ENCODE data around the gene PDGFA.

The PDGFA gene

DNA sequence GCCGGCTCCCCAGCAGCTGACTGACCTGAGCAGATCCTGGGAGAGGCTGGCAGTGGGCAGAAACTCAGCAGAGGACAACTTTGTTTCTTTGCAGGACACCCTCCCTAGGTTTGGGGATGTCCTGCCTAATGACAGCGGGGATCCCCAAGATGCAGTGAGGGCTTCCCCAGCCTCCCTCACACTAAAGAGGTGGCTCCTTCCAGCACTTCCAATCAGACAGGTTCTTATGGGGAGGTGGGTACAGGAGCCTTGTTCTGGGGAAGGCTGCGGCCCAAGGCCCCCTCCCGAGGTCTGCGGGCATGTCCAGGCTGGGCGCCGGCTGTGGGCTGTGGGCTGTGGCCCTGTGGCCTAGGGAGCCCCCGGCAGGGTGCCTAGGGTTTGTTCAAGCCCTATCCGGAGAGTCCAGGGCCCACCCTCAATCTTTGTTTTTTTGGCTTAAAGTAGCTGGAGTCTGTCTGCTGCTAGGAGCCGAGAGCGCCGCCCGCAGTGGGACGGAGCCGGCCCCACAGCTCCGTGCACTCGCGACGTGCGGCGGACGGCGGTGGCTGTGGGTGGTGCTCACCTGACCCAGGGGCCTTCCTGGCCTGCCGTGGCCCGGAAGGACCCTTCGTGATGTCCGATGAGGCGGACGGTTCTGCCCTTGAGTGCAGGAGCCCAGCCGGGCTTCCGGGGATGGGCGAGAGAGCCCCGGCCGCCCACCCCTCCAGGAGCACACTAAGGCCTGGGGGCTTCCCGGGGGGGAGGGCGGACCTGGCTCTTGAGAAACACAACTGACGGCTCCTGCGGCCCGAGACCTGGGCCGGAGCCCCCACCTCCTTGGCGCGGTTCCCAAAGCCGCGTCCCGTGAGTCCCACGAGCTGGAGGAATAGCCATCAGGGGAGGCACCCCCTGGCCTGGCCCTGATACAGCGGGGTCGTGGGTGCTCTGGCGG is 57.2 kb downstream of the PDGFA start:
- DNase-seq (ENCODE audit: extremely low read depth in 1 of 2, low read depth in 1 of 2), result no peak

DNA sequence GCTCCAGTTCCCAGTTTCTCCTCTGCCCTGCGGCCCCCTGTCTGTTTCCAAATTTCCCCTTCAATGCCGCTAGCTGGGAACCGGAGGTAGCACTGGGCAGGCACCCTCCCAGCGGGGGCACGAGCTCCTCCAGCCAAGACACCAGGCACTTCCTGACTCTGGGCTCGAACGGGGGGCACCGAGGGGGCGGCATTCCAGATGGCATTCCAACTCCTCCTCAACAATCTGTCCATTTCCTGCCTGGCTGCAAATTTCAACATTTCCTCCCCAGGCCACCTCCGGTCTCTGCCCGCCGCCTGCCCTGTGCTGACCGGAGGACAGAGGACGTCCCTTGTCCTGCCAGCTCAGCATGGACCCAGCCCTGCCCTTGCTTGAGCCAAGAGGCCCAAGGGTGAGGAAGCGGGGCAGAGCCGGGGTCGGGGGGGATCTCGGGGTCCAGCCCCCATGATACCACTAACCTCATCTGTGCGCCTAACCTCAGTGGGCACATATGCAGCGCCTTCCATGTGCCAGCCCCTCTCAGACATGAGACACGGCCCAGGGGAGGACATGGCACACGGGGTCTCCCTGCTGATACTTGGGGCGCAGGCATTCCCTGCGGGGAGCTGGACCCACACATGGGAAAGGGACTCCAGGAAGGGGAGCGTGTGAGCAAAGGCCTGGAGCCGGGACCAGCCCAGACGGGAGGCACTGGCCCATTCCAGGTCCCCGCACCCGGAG is 58.0 kb downstream of the PDGFA start:
- DNase-seq (ENCODE audit: extremely low read depth in 1 of 2, low read depth in 1 of 2), result no peak

DNA sequence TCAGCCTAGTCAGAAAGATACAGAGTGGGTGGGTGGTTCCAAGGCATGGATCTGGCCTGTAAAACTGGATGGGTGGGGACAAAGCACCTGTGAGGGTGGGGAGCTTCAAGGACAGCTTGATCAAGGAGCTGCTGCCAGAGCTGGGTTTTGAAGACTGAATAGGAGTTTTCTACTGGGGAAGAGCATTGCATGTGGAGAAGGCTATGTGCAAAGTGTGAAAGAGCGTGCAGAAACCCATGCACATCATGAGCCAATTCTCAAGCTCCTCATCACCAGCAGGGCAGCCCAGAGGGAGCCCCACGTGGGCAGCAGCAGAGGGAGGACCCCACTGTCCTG is 58.6 kb downstream of the PDGFA start:
- DNase-seq (ENCODE audit: extremely low read depth in 1 of 2, low read depth in 1 of 2), result no peak

DNA sequence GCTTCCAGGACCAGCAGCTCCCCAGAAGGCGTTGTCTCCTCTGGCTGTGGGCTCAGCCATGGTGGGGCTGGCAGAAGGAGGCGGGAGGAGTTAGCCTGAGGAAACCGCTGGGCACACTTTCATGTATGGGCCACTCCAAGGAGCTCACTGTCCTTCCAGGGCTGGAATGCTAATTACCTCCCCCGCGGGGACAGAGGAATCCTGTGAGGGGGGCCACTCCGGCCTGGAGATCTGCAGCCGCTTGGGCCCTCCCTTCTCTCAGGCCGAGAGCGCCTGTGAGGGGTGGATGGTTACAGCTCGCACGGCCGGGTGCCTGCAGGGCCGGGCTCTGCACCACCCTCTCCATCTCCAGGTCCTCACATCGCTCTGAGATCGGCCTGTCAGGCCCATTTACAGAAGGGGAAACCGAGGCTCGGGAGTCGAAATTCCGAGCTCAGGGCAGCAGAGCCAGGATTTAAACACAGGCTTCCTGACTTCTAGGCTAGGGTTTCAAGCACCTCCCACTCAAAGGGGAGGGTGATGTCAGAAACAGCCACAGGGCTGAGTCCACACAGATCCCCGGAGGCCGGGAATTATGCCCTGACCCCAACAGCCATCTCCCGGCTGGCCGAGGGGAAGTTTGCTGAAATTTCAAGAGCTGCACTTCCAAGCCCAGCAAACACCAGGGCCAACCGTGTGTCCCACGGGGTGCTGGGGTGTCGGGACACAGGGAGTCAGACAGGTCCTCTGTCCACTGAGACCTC is 59.1 kb downstream of the PDGFA start:
- DNase-seq (ENCODE audit: extremely low read depth in 1 of 2, low read depth in 1 of 2), result no peak

DNA sequence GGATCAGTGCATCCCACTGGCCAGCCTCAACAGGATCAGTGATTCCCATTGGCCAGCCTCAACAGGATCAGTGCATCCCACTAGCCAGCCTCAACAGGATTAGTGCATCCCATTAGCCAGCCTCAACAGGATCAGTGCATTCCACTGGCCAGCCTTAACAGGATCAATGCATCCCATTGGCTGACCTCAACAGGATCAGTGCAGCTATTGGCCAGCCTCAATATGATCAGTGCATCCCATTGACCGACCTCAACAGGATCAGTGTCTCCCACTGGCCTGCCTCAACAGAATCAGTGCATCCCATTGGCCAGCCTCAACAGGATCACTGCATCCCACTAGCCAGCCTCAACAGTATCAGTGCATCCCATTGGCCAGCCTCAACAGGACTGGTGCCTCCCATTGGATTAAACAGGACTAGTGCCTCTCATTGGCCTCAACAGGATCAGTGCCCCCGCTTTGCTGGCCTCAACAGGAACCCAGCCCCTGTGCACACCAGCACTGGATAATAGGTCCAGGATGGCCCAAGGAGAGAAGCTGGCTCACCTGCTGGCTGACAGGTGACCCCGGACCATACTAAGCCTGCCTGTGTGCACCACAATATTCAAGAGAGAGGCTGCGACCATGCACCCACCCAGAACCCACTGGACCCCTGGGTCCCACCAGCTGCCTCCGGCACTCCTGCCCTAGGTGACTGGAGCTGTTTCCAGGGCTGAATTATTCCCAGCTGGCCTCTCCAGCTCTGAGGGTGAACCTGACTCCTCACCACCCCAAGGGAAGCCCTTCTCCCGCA is 59.9 kb downstream of the PDGFA start:
- DNase-seq (ENCODE audit: extremely low read depth in 1 of 2, low read depth in 1 of 2), result no peak

DNA sequence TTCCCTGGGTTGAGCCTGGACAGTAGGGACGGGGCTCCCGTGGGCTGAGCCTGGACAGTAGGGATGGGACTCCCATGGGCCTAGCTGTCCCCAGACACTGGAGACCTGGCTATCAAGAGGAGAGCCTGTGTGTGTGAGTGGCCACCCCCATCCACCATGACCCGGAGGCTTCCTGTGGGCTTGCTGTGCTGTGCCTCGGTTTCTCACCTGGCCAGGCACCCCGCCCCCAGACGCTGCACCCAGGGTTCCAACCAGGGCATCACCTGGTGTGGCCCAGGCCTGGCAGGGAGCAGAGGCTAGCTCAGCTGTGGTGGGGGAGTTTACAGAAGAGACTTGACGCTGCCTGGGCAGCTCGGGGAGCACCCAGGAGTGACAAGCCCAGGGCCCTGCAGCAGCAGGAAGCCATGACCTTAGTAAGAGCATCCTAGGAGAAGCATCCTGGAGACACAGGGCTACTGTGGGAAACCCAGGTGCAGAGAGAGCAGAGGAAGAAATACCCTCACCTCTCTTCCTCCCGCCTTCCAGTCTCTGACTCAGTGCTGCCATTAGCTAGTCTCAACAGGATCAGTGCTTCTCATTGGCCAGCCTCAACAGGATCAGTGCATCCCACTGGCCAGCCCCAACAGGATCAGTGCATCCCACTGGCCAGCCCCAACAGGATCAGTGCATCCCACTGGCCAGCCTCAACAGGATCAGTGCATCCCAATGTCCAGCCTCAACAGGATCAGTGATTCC is 61.0 kb downstream of the PDGFA start:
- no peak for DNase-seq (ENCODE audit: extremely low read depth in 1 of 2, low read depth in 1 of 2)

DNA sequence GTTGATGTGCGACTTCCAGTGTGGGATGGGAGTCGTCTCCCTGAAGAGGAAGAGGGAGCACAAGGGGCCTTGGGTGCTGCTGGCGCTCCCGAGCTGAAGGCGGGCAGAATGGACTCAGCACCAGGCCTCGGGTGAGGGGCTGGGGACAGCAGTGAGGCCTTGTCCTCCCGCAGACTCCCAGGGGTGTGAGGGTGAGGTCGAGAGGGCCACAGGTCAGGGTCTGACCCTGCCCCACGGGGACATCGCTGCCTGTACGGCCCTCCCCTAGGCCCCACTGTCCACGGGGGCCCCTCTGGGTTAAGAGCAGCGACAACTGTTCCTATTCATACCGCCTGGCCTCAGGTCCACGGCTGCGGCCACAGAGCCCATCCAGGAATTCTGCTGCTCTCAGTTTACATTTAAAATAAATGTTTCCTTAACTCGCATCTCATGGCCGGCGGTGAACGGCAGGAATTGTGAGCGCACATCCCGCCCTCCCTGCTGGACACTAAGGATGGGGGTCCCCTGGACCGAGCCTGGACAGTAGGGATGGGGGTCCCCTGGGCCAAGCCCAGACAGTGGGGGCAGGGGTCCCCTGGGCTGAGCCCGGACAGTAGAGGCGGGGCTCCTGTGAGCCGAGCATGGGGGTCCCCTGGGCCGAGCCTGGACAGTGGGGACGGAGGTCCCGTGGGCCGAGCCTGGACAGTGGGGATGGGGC is 61.7 kb downstream of the PDGFA start:
- no peak for DNase-seq (ENCODE audit: extremely low read depth in 1 of 2, low read depth in 1 of 2)

DNA sequence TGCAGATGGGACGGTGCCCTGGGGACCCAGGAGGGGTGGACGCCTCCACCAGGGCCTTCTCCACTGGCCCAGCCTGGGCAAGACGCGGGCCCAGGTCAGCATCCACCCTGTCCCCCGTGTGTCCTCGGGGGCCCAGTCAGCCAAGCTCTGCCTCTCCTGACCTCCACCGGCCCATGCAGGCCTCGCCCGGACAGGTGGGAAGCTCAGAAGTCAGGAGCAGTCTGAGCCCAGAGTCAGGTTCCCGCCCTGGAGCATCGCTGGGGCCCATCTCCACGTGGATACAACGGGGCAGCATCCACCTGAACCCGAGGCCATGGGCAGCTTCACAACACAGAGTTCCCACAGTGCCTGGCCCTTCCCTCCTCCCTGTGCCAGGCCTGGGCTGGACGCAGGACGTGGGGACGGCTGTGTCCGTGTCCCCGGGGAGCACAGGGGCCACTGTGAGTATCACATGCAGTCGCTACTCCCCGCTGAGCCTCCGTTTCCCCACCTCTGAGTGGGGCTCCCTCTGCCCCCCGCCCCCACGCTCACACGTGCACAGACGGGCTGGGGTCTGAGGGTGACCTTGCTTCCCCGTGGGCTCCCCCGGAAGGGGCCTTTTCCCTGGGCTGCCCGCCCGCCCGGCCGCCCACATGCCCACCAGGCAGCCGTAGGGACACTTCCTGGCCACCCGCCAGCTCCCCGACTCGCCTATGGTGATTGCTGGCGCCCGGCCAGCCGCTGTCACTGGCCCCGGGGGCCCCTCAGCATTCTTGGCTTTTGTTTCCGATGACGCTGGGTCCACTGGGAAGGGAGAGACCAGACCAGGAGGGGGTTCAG is 64.3 kb downstream of the PDGFA start:
- DNase-seq (ENCODE audit: extremely low read depth in 1 of 2, low read depth in 1 of 2), result no peak

DNA sequence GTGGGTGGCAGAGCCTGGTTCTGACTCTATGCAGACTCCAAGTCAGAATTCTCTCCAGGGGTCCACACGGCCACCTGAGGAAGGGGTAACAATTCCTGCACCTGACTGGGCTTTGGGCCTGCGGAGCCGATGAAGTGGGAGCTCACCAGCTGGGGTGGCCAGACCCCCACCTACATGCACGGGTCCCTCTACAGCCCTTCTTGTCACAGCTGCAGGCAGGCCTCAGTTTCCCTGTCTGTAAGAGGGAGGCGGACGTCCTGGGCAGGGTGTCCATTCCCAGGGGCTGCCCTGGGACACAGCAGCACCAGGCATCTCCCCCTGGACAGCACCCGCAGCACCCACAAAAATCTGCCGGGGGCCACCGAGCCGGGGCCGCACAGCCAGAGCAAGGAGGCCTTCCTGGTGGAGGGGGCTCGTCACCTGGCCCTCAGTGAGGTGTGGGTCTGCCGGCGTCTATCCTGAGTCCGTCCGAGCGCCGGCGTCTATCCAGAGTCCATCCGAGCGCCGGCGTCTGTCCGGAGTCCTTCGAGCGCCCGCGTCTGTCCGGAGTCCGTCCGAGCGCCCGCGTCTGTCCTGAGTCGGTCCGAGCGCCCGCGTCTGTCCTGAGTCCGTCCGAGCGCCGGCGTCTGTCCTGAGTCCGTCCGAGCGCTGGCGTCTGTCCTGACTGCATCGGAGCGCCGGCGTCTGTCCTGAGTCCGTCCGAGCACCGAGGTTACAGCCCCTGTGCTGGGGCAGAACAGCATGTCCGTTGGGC is 65.1 kb downstream of the PDGFA start:
- no peak for DNase-seq (ENCODE audit: extremely low read depth in 1 of 2, low read depth in 1 of 2)

DNA sequence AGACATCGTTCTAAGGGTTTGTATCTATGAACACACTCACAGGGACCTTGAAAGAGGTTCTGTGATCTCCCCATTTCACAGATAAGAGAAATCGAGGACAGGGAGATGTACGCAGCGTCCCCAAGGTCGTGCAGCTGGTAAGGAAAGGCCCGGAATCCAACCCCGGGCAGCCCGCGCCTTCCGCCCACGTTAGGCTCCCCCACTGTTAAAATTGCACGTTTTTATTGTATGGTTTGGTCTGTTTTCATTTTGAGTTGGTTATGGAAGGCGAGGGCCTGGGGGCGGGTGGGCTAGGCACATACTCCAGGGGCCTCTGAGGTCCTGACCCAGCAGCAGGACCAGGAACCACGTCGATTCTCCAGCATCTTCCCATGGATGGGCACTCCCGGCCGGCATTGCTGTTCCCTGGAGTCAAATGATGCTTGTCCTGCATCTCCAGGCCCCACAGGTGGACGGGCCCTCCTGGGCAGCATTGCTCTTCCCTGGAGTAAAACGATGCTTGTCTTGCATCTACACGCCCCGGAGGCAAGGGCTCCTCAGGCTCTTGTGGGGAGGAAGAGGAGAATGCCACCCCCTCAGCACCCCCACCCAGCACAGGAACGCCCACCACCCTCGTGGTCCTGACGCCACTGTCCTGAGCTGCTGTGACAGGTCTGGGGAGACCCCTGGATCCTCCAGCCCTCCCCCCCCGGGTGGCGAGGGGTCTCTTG is 65.9 kb downstream of the PDGFA start:
- DNase-seq (ENCODE audit: extremely low read depth in 1 of 2, low read depth in 1 of 2), result no peak

DNA sequence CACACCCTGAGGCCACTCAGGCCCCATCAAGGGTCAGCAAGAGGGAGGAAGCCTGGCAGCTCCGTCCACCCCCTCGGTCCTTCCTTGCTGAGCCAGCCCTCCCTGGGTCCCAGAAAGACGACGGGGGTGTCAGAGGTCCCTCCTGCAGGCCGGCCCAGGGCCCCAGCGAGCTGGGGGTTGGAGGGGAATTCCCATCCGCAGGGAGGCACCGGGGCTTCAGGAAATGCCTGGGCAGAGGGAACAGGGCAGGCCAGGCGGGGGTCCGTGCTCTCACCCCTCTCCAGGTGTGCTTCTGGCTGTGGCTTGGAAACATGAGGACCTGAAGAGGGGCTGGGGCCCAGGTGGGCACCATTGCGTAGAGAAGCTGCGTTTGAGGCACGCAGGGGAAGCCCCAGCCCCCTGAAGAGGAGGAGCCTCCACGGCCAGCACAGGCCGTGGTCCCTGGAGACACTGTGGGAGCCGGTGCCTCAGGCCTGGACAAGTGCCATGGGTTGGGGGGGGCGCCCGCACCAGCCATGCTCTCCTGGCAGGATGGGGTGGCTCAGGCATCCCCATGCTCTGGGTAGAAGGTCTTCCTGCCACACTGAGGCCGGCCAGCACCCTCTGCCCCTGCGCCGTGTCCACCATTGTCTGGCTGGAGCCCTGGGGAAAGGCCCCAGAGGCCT is 66.7 kb downstream of the PDGFA start:
- no peak for DNase-seq (ENCODE audit: extremely low read depth in 1 of 2, low read depth in 1 of 2)

DNA sequence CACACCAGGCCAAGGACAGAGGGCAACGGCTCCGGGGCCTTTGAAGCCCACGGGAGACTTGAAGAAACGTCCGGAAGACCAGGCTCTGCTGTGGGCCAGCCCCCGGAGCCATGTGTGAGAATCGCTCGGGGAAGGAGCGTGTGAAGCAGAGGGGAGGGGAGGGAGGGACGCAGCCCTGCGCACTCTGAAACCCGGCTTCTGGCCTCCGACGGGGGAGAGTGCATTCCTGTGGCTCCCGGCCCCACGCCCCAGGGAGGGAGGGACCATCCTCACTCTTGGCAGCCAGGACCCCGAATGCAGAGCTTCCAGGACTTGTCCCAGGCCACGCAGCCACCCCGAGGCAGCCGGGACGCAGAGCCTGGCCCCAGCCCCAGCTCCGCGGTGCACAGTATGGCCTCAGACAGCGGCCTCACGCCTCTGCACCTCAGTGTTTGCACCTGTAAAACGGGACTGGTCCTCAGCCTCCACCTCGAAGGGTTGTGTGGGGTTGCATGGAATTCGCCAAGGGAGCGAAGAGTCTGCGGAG is 67.4 kb downstream of the PDGFA start:
- no peak for DNase-seq (ENCODE audit: extremely low read depth in 1 of 2, low read depth in 1 of 2)

DNA sequence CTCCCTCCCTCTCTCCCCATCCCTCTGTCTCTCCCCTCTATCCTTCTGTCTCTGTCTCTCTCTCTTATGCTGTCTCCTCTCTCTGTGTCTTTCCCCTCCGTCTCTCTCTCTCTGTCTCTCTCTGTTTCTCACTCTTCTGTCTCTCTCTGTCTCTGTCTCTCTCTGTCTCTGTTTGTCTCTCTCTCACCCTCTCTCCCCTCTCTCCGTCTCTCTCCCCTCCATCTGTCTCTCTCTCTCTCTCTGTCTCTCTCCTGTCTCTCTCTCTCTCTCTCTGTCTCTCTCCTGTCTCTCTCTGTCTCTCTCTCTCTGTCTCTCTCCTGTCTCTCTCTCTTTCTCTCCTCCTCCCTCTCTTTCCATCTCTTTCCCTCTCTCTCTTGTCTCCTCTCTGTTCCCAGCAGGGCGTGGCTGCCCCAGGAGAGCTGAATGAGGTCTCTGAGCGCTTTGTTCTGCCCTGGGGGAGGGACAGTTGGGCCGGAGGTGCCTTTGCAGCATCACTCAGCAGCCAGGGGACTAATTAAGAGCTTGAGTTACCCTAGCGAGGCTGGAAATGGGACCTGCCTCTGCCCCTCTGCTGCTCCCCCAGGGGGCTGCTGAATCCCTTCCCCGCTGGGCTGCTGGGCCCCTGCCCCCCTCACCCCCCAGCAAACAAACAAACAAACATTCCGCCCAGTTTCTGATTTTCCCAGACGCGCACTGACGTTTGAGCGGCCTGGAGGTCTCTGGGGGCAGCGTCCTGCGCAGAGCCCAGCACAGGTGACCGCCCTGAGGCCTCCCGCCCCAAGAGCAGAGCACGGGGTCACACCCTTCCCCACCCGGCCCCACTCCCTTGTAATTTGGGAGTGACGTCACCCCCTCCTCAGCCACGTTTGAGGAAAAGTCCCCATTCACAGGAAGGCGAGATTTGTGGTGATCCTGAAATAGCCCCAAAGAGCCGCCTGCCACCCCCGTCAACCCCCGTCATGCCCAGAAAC is 68.1 kb downstream of the PDGFA start:
- no peak for DNase-seq (ENCODE audit: extremely low read depth in 1 of 2, low read depth in 1 of 2)

DNA sequence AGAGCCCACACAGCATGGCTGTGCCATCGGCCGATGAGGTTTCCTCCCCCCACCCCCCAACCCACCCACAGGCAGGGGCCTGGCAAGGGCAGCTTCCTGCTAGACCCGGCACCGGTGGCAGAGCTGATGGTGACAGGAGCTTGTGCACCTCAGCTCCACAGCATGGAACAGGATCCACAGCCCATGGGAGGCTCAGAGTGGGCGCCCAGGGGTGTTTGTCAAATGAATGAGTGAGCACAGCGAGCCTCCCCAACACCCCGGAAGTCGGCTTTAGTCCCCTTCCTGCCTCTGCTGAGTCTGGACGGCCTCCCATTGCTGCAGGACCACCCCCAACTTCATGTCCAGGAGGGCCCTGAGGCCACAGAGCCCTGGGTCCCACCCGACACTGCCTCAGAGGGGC is 68.9 kb downstream of the PDGFA start:
- DNase-seq (ENCODE audit: extremely low read depth in 1 of 2, low read depth in 1 of 2), result no peak

DNA sequence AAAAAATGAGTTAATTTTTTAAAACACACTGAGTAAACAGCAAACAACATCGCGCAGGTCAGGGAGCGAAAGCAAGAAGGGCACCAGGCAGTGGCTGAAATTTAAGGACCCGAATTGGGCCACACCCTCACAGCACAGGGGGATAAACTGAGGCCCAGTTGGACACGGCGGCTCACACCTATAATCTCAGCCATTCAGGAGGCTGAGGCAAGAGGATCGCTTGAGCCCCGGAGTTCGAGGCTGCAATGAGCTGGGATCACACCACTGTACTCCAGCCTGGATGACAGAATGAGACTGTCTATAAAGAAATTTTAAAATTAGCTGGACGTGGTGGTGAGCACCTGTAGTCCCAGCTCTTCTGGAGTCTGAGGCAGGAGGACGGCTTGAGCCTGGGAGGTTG is 69.6 kb downstream of the PDGFA start:
- DNase-seq (ENCODE audit: extremely low read depth in 1 of 2, low read depth in 1 of 2), result no peak

Measured in activated CD8-positive, alpha-beta memory T cell treated with anti-CD3 and anti-CD28 coated beads for 1 hour (primary cell).